D721Med (cell line): ENCODE measurements around the gene PHLDA2.

Experiments
- DNase-seq: peaks from one replicate; pipeline ENCODE4 v3.0.0; 2011; ENCODE audit warnings: low spot score; ENCODE audit not compliant: insufficient read length
- FAIRE-seq: peaks from 2 replicates; lab custom pipeline; 2011; peaks lifted over from hg19 to GRCh38; lab: Jason Lieb, UNC
- TF ChIP-seq, protein P1 (sequence below): IDR thresholded peaks from 2 replicates; pipeline ENCODE4 v1.5.1; 2012; ENCODE audit warnings: mild to moderate bottlenecking, control low read depth; ENCODE audit not compliant: insufficient read depth; ENCODE audit errors: missing control alignments

PHLDA2 gene

DNA sequence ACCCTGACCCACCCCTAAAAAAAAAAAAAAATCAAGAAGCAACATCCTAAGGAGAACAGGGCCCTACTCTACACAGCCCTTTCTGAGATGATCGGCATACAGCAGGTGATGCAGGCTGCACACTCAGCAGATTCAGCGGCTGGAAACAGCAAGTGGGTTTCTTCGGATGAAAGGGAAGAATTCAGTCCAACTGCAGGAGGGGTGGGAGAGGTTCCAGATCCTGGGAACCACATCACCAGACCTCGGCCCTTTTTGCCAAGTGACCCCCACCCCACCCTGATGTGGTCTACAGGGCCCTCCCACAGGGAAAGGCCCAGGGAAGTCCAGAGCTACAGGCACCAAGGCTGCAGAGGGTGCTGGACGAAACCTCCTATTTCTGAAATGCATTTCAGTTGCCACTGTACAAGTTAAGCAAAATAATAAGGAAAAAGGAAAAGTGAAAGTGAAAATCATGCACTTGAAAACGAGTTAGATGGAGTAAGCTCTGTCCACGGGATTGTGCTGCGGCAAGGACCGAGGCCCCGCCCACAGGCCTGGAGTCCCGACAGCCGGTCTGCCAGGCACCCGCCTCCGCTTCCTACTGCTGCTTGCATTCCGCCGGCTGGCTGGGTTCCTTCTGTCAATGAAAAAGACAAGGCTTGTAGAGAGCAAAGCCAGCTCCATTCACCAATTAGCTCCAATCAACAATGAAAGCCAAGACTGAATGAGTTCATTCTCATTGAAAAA is 16.0 kb upstream of the PHLDA2 start:
- TF ChIP-seq, protein P1, sequence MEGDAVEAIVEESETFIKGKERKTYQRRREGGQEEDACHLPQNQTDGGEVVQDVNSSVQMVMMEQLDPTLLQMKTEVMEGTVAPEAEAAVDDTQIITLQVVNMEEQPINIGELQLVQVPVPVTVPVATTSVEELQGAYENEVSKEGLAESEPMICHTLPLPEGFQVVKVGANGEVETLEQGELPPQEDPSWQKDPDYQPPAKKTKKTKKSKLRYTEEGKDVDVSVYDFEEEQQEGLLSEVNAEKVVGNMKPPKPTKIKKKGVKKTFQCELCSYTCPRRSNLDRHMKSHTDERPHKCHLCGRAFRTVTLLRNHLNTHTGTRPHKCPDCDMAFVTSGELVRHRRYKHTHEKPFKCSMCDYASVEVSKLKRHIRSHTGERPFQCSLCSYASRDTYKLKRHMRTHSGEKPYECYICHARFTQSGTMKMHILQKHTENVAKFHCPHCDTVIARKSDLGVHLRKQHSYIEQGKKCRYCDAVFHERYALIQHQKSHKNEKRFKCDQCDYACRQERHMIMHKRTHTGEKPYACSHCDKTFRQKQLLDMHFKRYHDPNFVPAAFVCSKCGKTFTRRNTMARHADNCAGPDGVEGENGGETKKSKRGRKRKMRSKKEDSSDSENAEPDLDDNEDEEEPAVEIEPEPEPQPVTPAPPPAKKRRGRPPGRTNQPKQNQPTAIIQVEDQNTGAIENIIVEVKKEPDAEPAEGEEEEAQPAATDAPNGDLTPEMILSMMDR, result no peak
- FAIRE-seq, result no peak
- DNase-seq, result no peak

DNA sequence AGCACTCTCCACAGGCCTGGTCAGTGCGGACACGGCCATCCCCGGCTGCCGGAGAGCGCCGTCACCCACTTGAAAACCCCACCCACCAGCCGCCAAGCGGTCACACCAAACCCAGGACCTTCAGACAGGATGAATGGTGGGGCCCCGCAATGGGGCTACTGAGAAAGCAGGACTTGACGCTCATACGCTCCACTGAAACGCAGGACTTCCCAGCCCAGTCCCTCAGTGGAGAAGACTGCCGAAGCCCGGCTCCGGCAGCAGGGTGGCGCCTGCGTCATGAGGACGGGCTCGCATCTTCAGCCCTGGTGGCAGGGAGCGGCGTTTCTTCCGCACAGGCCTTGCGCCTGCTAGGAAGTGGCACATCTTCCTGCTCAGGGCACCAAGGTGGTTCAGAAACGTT is 15.3 kb upstream of the PHLDA2 start:
- DNase-seq, result no peak

GRCh38 chr11:2943711-2944118 is 14.5 kb upstream of the PHLDA2 start:
- DNase-seq, result no peak
- FAIRE-seq, result no peak
- TF ChIP-seq, protein P1, result no peak

More for the DNA sequence above, 15.3 kb upstream of the PHLDA2 start:
- FAIRE-seq, result no peak
- TF ChIP-seq, protein P1, result no peak

- TF ChIP-seq, protein P1, result no peak
- no peak for DNase-seq
- FAIRE-seq, result no peak
Measured at GRCh38 chr11:2942872-2943710, 13.9 kb upstream of the PHLDA2 start.

- TF ChIP-seq, protein P1, result no peak
- DNase-seq (no peak), FAIRE-seq (no peak)
Measured at GRCh38 chr11:2942447-2942846, 13.2 kb upstream of the PHLDA2 start.

GRCh38 chr11:2940921-2941821 is 12.0 kb upstream of the PHLDA2 start:
- DNase-seq (no peak), FAIRE-seq (no peak)
- TF ChIP-seq, protein P1, result no peak
